ENCODE results near the gene CFAP119. TPM values are rescaled to one million over a fixed set of nuclear protein-coding genes. Genes with fewer than 3 reads are reported as not detected.
A peak's percentile ranks its signal among the peaks of the same experiment; 100 is the strongest.

CFAP119 gene
- total RNA-seq, 1 donor from 2014 or later: 2.2 TPM

DNA sequence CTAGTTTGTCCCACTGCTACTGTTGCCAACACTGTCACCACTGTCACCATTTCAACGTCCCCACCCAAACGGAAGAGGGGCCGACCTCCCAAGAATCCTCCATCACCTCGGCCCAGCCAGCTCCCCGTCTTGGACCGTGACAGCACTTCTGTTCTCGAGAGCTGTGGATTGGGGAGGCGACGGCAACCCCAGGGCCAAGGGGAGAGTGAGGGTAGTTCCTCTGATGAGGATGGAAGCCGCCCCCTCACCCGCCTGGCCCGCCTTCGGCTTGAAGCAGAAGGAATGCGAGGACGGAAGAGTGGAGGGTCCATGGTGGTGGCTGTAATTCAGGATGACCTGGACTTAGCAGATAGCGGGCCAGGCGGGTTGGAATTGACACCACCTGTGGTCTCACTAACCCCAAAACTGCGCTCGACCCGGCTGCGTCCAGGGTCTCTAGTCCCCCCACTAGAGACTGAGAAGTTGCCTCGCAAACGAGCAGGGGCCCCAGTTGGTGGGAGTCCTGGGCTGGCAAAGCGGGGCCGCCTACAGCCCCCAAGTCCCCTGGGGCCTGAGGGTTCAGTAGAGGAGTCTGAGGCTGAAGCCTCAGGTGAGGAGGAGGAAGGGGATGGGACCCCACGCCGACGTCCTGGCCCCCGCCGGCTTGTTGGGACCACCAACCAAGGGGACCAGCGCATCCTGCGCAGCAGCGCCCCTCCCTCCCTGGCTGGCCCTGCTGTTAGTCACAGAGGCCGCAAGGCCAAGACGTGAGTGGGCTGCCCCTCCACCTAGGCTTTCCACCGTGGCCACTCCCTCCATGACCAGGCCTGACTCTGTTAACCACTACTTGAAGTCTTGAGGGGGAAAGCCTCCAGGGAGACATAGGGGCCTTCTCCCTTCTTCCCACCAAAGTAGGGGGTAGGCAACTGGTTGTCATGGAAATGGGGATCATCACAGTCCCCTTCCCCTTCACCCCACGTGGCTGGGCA lies 22.6 kb downstream of the CFAP119 start:
- no peak for ATAC-seq

DNA sequence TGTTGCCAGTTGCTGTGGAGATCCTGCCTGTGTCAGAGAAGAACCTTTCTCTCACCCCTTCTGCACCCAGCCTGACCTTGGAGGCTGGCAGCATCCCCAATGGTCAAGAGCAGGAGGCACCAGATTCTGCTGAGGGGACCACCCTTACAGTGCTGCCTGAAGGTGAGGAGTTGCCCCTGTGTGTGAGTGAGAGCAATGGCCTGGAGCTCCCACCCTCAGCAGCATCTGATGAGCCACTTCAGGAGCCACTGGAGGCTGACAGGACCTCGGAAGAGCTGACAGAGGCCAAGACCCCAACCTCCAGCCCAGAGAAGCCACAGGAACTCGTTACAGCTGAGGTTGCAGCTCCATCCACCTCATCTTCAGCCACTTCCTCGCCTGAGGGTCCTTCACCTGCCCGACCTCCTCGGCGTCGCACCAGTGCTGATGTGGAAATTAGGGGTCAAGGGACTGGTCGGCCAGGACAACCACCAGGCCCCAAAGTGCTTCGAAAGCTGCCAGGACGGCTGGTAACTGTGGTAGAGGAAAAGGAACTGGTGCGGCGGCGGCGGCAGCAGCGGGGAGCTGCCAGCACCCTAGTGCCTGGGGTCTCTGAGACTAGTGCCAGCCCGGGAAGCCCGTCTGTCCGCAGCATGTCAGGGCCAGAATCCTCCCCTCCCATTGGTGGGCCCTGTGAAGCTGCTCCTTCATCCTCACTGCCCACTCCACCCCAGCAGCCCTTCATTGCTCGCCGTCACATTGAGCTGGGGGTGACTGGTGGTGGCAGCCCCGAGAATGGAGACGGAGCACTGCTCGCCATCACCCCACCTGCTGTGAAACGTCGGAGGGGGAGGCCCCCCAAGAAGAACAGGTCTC lies 23.8 kb downstream of the CFAP119 start:
- no peak for ATAC-seq

DNA sequence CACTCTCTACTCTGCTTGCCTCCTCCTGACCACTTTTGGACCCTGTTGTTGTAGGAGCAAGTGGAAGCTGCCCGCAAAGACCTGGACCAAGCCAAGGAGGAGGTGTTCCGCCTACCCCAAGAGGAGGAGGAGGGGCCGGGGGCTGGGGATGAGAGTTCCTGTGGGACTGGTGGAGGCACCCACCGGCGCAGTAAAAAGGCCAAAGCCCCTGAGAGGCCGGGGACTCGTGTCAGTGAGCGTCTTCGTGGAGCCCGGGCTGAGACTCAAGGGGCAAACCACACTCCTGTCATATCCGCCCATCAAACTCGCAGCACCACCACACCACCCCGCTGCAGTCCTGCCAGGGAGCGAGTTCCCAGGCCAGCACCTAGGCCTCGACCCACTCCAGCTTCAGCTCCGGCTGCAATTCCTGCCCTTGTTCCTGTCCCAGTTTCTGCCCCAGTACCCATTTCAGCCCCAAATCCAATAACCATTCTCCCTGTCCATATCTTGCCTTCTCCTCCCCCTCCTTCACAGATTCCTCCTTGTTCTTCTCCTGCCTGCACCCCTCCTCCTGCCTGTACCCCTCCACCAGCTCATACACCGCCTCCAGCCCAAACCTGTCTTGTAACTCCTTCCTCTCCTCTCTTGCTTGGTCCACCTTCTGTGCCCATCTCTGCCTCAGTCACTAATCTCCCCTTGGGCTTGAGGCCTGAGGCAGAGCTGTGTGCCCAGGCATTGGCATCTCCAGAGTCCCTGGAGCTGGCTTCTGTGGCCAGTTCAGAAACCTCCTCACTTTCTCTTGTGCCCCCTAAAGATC lies 24.7 kb downstream of the CFAP119 start:
- ATAC-seq: no peak

DNA sequence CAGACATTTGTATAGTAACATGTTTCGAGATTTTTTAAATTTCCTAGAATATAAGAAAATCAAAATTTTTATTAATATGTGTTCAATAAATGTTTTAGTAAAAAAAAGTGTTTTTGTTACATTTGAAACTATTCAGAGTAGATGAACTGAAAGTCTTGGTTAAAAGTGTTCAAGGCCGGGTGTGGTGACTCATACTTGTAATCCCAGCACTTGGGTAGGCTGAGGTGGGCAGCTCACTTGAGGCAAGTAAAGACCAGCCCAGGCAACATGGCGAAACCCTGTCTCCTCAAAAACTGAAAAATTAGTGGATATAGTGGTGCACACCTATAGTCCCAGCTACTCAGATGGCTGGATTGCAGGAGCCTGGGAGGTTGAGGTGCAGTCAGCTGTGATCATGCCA lies 30.5 kb downstream of the CFAP119 start:
- ATAC-seq: peak; percentile 27

GRCh38 chr16:30728899-30729672 lies 32.8 kb downstream of the CFAP119 start:
- no peak for ATAC-seq

DNA sequence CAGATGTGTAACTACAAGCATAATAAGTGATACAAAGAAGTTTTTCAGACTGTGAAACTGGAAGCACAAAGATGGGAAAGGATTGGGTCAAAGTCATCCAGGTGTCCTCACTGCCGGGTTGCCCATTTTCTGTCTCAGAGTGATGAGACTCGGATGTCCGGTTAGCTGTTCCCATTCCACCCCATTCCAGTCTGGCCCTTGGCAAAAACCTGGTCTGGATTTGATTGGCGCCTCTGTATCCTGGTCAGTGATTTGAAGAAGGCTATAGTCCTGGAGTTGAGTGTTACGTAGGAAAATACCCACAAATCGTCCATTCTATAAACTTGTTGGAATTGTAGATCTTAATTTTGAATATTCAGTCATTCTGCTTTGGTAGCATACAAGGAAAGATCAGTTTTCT lies 33.5 kb downstream of the CFAP119 start:
- no peak for ATAC-seq

- ATAC-seq: no peak
These were observed 36.5 kb downstream of the CFAP119 start for GRCh38 chr16:30725418-30725792.

GRCh38 chr16:30724641-30725417 lies 37.0 kb downstream of the CFAP119 start:
- ATAC-seq: peak; percentile 27

DNA sequence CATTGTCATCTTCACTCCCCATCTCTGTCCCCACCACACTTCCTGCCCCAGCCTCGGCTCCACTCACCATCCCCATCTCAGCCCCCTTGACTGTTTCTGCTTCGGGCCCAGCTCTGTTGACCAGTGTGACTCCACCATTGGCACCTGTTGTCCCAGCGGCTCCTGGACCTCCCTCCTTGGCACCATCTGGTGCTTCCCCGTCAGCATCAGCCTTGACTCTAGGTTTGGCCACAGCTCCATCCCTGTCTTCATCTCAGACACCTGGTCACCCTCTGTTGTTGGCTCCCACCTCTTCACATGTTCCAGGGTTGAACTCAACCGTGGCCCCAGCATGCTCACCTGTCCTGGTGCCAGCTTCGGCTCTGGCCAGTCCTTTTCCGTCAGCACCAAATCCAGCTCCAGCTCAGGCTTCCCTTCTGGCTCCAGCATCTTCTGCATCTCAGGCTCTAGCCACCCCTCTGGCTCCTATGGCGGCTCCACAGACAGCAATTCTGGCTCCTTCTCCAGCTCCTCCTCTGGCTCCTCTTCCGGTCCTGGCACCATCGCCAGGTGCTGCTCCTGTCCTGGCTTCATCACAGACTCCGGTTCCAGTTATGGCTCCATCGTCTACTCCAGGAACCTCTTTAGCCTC lies 38.0 kb downstream of the CFAP119 start:
- no peak for ATAC-seq

GRCh38 chr16:30722916-30723315 lies 38.9 kb downstream of the CFAP119 start:
- no peak for ATAC-seq

DNA sequence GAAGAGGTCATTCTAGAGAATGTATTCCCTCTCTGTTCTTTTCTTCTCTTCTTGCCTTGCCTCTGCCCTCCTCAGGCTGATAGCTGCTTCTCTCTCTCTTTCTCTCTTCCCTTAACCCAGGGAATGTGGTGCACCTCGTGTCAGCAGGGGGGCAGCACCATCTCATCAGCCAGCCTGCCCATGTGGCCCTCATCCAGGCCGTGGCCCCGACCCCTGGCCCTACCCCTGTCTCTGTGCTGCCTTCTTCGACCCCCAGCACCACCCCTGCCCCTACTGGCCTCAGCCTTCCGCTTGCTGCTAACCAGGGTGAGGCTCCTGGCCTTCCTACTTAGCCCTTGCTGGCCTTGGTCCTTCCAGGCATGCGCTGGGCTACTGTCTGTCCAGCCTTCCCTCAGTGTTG lies 39.4 kb downstream of the CFAP119 start:
- peak; percentile 3 for ATAC-seq

DNA sequence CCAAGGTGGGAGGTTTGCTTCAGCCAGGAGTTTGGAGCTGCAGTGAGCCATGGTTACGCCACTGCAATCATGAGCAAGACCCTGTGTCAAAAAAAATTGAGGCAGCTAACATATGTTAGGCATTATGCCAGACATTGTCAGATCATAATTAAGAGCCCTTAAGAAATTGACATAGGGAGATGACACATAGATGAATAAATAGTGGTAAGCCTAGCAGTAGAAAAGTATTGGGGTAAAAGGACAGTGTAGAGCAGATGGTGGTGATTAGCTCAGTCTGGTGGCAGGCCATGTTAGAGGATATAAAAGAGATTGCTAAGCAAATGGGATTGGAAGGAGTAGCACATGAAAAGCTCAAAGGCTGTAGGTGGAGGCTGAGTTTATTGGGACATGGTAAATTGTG lies 40.3 kb downstream of the CFAP119 start:
- no peak for ATAC-seq

DNA sequence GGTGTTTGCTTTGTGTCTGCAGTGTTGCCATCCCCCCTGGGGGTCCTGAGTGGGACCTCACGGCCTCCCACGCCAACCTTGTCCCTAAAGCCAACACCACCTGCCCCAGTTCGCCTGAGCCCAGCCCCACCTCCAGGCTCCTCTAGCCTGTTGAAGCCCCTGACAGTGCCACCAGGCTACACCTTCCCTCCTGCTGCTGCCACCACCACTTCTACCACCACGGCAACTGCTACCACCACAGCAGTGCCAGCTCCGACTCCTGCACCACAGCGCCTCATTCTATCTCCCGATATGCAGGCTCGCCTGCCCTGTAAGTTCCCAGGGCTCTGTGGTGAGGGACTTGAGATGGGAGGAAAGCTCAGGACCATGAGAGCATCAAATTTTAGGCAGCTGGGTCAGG lies 40.7 kb downstream of the CFAP119 start:
- no peak for ATAC-seq

DNA sequence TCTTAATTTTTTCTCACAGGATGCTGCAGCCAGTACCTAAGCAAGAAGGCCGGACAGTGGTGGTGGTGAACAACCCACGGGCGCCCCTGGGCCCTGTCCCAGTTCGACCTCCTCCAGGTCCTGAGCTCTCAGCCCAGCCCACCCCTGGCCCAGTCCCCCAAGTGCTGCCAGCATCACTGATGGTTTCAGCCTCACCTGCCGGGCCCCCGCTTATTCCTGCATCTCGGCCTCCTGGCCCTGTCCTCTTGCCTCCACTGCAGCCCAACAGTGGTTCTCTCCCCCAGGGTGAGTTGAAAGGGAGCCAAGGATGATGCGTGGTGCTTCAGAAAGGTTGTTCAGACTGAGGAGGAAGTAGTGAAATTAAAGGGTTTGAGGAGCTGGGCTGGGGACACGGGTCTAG lies 41.2 kb downstream of the CFAP119 start:
- ATAC-seq: no peak

DNA sequence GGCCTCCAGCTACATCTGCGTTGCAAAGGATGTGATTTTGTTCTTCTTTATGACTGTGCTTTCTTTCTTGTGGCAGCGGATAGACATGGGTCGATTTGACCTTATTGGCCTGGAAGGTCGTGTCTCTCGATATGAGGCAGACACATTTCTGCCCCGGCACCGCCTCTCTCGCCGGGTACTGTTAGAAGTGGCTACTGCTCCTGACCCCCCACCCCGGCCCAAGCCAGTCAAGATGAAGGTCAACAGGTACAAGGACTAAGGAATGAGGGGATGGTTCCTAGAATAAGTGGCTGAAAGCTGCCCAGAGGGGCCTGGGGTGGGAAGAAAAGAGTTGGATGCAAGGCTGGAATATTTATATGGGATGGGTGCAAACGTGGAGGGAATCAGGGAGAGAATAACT lies 41.8 kb downstream of the CFAP119 start:
- no peak for ATAC-seq

- no peak for ATAC-seq
These were observed 46.0 kb downstream of the CFAP119 start for GRCh38 chr16:30715750-30716445.

DNA sequence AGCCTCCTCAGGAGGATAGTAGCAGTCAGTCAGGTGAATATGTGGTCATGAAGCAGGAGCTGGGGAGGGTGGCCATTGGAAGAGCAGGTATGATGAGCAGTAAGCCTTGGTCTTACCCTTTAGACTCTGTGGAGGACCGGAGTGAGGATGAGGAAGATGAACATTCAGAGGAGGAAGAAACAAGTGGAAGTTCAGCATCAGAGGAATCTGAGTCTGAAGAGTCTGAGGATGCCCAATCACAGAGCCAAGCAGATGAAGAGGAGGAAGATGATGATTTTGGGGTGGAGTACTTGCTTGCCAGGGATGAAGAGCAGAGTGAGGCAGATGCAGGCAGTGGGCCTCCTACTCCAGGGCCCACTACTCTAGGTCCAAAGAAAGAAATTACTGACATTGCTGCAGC lies 50.1 kb downstream of the CFAP119 start:
- ATAC-seq: no peak

- no peak for ATAC-seq
These were observed 50.9 kb downstream of the CFAP119 start for GRCh38 chr16:30710971-30711370.
